Measurements from ENCODE around the gene ZNF362.

Gene ZNF362

DNA sequence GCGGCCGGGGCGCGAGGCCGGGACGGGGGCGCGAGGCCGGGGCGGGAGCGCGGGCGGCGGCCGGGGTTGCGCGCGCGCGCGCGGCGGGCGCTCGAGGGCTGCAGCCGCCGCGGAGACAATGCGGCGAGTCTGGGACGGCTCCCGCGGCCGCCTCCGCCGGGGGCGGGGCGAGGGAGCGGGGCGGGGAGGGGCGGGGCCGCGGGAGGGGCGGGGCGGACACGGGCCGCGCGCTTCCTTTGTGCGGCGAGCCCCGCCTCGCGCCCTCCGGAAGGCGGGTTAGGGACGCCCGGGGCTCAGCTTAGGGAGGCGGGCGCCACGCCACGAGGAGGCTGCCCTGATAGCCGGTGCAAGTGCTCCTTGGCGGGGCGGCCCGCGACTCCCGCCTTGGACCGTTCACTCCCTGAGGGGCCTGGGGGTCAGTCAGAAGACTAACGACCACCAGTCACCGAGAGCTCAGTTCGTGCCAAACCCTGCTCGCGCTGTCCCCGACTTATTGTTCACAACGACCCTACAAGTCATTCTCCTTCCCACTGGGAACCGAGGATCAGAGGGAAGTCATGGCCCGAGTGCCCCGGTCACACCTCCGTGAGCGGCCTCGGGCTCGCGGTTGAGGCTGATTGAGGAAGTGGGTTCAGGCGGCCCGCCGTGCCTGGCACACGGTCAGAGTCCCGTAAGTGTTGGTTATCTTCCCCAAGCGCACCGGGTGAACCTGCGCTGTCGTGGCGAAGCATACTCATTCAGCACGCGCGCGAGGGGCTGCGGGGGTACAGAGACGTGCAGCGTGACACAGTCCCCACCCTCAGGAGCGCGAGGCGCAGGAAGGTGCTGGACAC lies 93.7 kb downstream of the ZNF362 start:
- no peak for DNase-seq
